ENCODE data around the gene WASHC2A.
"Not testable (repeated sequence)": the region's sequence is repeated elsewhere in the genome, so short reads cannot be mapped to it uniquely, and the experiment has no call there.

WASHC2A gene

DNA sequence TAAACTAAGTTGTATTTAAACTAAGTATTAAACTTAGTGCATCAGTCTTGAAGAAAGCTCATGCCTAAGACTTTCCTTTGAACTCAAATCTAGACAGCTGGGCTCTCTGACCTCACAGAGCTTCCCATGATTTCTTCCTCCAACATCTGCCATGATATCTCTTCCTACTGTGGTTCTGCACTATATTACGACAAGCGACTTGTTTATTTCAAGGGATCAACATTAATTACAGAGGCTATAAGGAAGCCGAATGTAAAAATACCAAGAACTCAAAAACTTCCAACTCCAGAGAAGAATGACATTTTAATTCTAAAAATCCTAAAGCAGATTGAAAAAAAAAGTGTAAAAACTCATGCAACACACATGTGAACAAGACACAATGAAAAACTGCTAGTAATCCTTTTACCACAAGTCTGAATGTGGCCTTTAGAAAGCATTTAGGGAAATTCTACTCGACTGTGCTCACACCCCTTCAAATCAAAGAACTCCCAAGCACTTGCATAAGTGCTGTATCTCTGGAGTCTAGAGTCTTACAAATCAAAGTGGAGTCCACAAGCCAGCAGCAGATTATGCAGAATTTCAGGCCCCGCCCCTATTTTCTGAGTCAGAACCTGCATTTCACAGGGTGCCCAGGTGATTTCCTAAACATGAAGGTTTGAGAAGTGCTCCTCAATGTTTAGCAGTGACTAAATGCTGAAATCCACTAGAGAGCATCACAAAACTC, 22.7 kb upstream of the WASHC2A start:
- TF ChIP-seq, protein P1, sequence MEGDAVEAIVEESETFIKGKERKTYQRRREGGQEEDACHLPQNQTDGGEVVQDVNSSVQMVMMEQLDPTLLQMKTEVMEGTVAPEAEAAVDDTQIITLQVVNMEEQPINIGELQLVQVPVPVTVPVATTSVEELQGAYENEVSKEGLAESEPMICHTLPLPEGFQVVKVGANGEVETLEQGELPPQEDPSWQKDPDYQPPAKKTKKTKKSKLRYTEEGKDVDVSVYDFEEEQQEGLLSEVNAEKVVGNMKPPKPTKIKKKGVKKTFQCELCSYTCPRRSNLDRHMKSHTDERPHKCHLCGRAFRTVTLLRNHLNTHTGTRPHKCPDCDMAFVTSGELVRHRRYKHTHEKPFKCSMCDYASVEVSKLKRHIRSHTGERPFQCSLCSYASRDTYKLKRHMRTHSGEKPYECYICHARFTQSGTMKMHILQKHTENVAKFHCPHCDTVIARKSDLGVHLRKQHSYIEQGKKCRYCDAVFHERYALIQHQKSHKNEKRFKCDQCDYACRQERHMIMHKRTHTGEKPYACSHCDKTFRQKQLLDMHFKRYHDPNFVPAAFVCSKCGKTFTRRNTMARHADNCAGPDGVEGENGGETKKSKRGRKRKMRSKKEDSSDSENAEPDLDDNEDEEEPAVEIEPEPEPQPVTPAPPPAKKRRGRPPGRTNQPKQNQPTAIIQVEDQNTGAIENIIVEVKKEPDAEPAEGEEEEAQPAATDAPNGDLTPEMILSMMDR (conservative IDR thresholded peaks at IDR 0.05; ENCODE audit: low read depth, low read length), result no peak
- no peak overlapping the region for H3K4me3 ChIP-seq (ENCODE audit: low read length)
- DNase-seq (ENCODE audit: low read depth), result no peak

- DNase-seq (ENCODE audit: low read depth); H3K4me3 ChIP-seq (ENCODE audit: low read length): not testable (repeated sequence)
Observed at GRCh38 chr10:50046457-50046856, 21.3 kb upstream of the WASHC2A start.

DNA sequence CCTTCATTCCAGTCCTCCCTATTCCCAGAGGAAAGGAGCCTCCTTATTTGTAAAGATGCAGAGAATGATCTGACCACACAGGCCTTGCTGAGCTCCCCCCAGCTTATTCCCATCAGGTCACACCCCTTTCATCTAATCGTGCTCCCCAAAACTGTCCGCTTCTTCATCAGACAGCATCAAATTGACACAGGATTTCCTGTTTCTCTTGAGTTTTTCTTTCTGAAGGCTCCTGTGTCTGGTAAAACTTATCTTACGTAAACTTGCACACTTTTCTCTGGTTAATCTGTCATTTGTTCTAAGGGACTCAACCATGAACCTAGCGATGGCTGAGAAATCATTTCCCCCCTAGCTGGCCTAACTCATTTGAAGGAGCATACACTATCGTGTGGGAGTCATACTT, 20.2 kb upstream of the WASHC2A start:
- not testable (repeated sequence) for H3K4me3 ChIP-seq (ENCODE audit: low read length); DNase-seq (ENCODE audit: low read depth)

DNA sequence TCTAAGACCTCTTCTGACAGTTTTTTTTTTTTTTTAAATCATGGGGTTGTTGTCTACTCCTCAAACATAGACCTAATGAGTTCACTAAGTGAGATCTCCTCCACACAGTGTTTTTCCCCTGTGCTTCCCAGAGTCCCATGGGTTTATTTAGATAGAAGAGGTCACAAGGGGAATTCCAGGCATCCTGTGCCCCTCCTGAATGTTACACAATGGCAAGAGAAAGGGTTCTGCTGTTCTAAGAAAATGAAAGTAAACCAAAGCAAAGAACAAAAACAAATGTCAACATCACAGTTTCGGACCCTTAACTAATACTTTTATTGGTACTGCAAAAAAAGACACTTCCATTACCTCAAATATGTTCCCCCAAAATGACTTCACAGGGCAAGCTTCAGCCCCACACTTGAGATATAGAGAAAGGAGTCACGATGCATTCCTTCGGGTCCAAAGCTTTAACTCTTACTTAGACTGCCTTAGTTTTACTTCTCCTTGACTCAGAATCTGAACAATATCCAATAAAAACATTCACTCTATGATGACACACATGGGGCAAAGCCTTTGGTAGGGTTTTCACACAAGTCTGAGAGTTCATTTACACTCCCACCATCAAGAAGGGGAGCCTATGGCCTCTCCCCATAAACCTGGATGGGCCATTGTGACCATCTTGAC, 15.6 kb upstream of the WASHC2A start:
- not testable (repeated sequence) for DNase-seq (ENCODE audit: low read depth); H3K4me3 ChIP-seq (ENCODE audit: low read length)

- DNase-seq (ENCODE audit: low read depth); H3K4me3 ChIP-seq (ENCODE audit: low read length): not testable (repeated sequence)
Observed at GRCh38 chr10:50052778-50053376, 14.9 kb upstream of the WASHC2A start.

DNA sequence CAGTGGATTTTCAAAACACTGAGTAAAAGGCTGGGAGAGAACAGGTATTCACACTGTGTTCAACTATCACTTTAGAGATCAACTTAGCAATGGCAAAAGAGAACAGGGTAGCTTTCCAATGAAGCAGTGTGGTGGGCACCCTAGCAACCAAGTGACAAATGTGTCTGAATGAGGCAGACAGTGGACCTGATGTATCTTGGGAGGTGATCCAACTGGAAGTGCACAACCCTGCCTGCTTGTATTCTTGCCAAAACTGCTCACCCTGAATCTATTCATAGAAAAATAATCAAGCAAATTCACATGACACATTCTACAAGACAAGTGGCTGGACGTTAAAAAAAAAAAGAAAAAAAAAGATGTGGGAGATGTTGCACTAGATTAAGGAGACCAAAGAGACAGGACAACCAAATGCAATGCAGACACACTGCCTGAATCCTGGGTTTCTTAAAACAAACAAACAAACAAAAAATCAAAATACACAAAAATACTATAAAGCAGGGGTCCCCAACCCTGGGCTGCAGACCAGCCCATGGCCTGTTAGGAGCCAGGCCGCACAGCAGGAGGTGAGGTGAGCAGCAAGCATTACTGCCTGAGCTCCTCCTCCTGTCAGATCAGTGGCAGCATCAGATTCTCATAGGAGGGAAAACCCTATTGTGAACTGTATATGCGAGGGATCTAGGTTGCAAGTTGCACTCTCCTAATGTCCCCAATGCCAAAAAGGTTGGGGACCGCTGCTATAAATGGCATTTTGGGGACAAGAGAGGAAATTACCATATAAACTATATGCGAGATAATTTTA, 12.1 kb upstream of the WASHC2A start:
- H3K4me3 ChIP-seq (ENCODE audit: low read length); DNase-seq (ENCODE audit: low read depth): not testable (repeated sequence)

DNA sequence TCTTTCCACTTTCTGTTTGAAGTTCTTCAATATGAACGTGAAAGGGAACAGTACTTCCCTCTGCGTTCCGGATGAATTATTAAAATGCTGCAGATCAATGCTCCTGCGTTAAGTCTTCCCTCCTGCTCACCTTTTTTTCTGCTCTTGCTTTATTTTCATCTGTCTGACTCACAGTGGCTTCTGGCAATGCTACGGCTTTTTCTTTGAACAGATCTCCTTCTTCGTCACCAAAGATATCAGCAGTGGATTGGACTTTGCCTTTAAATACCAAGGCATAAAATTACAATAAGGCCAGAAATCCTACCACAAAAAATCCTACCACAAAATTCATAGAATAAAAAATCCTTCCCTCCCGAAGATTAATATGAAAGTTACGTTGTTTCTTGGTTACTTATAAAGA, 11.1 kb upstream of the WASHC2A start:
- DNase-seq (ENCODE audit: low read depth); H3K4me3 ChIP-seq (ENCODE audit: low read length): not testable (repeated sequence)

- not testable (repeated sequence) for DNase-seq (ENCODE audit: low read depth)
Observed at GRCh38 chr10:50058727-50059126, 9.0 kb upstream of the WASHC2A start.

DNA sequence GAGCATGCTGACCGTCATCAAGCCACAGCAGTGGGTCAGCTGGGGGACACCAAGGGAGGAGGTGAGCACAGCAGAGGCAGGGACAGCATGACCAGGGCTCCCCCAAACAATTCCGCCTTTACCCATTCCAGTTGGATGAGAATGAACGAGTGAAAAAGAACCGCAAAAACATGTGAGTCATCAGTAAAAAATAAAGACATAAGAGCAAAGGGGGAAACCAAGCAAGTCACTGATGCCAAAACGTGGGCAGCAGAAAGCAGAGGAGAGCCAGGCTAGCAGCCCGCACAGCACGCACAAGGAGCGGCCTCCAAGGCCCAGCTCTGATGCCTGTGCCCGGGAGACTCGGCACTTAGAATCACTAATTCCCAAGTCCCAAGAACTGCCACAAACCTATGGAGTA, 7.8 kb upstream of the WASHC2A start:
- not testable (repeated sequence) for DNase-seq (ENCODE audit: low read depth); H3K4me3 ChIP-seq (ENCODE audit: low read length)

More at GRCh38 chr10:50058727-50059126, 9.0 kb upstream of the WASHC2A start:
- not testable (repeated sequence) for H3K4me3 ChIP-seq (ENCODE audit: low read length)

- DNase-seq (ENCODE audit: low read depth); H3K4me3 ChIP-seq (ENCODE audit: low read length): not testable (repeated sequence)
Observed at GRCh38 chr10:50061548-50061947, 6.2 kb upstream of the WASHC2A start.

DNA sequence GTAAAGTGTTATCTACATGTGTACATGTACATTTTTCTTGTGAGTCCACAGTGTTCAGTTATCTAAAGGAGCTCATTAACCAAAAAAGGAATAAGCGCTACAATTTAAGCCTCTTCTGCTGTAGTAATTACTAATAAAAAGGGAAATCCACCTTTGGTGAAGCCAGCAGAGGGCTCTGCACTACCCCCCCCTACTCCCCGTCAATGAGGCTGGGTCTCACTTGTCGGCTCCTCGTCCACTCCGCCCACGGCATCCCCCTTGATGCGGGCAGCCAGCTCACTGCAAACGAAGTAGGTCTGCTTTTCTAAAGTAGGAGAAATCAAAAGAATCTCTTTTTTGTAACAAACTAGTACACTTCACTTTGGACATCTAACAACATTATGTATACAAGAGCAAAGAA, 4.7 kb upstream of the WASHC2A start:
- no peak for DNase-seq (ENCODE audit: low read depth)
- TF ChIP-seq, protein P1 (conservative IDR thresholded peaks at IDR 0.05; ENCODE audit: low read depth, low read length), result peak; percentile 32
- no peak overlapping the region for H3K4me3 ChIP-seq (ENCODE audit: low read length)

GRCh38 chr10:50068352-50068659, 552 bp downstream of the WASHC2A start:
- DNase-seq (ENCODE audit: low read depth), result not testable (repeated sequence)
- peak overlapping the region; percentile 51 for H3K4me3 ChIP-seq (ENCODE audit: low read length)

DNA sequence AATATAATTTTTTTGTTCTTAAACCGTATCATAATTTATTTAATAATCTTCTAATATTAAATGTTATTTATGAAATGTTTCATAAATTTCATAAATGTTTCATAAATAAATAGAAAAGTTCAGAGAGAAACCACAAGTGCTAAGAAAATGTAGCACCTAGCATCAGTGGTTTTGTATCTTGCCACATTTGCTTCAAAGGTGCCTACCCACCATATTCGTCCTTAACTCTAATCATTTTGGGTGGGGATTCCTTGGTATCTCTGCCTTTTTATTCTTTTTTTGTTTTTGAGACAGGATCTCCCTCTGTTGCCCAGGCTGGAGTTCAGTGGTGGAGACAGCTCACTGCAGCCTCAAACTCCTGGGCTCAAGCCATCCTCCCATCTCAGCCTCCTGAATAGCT, 7.4 kb downstream of the WASHC2A start:
- not testable (repeated sequence) for DNase-seq (ENCODE audit: low read depth); H3K4me3 ChIP-seq (ENCODE audit: low read length)

Measured in retinal pigment epithelial cell (primary cell).